Measurements from ENCODE around the gene CORO7. TPM values are rescaled to one million over a fixed set of nuclear protein-coding genes. Genes with fewer than 3 reads are reported as not detected.
A peak's percentile ranks its signal among the peaks of the same experiment; 100 is the strongest.

The CORO7 gene
- total RNA-seq, 4 donors from 2014 or later = 11.0 to 38.9 (median 17.8) TPM

DNA sequence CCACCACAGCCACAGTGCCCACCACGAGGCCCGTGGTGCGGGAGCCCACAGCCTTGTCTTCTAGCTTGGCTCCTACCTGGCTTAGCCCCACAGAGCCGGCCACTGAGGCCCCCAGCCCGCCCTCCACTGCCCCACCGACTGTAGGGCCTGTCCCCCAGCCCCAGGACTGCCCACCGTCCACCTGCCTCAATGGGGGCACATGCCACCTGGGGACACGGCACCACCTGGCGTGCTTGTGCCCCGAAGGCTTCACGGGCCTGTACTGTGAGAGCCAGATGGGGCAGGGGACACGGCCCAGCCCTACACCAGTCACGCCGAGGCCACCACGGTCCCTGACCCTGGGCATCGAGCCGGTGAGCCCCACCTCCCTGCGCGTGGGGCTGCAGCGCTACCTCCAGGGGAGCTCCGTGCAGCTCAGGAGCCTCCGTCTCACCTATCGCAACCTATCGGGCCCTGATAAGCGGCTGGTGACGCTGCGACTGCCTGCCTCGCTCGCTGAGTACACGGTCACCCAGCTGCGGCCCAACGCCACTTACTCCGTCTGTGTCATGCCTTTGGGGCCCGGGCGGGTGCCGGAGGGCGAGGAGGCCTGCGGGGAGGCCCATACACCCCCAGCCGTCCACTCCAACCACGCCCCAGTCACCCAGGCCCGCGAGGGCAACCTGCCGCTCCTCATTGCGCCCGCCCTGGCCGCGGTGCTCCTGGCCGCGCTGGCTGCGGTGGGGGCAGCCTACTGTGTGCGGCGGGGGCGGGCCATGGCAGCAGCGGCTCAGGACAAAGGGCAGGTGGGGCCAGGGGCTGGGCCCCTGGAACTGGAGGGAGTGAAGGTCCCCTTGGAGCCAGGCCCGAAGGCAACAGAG is 34.2 kb downstream of the CORO7 start:
- no peak for TF ChIP-seq EP300 (IDR thresholded peaks at IDR 0.05)
- ATAC-seq = no peak
- Histone ChIP-seq H3K9me3 (no peaks in the 10 kb centered on the region), H3K27me3 (no peaks in the 10 kb centered on the region), H3K4me3 (no peak overlapping the region), H3K36me3 (peaks cover 0 to 65% of the 10 kb centered on the region in 2 donors), H3K4me1 (peaks cover 0 to 68% (median 24%) of the 10 kb centered on the region in 3 donors), H3K27ac (peak overlapping the region in 1 of 4 donors; percentile 36)
- WGBS, 2 donors (ENCODE audit: low coverage in 1 of 2) = no CpG with 5 or more reads among the region's 55 CpGs

DNA sequence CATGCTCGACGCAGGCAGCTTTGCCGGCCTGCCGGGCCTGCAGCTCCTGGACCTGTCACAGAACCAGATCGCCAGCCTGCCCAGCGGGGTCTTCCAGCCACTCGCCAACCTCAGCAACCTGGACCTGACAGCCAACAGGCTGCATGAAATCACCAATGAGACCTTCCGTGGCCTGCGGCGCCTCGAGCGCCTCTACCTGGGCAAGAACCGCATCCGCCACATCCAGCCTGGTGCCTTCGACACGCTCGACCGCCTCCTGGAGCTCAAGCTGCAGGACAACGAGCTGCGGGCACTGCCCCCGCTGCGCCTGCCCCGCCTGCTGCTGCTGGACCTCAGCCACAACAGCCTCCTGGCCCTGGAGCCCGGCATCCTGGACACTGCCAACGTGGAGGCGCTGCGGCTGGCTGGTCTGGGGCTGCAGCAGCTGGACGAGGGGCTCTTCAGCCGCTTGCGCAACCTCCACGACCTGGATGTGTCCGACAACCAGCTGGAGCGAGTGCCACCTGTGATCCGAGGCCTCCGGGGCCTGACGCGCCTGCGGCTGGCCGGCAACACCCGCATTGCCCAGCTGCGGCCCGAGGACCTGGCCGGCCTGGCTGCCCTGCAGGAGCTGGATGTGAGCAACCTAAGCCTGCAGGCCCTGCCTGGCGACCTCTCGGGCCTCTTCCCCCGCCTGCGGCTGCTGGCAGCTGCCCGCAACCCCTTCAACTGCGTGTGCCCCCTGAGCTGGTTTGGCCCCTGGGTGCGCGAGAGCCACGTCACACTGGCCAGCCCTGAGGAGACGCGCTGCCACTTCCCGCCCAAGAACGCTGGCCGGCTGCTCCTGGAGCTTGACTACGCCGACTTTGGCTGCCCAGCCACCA is 35.1 kb downstream of the CORO7 start:
- ATAC-seq = no peak
- Histone ChIP-seq H3K9me3 (no peaks in the 10 kb centered on the region), H3K27ac (no peak overlapping the region), H3K36me3 (peaks cover 0 to 56% of the 10 kb centered on the region in 2 donors), H3K4me1 (peaks cover 3 to 70% (median 26%) of the 10 kb centered on the region in 3 donors), H3K4me3 (no peak overlapping the region), H3K27me3 (no peaks in the 10 kb centered on the region)
- WGBS, 2 donors (ENCODE audit: low coverage in 1 of 2) = 94 to 97% methylated on average over 10 to 14 of the region's 59 CpGs
- no peak for TF ChIP-seq POLR2A (IDR thresholded peaks at IDR 0.05)

DNA sequence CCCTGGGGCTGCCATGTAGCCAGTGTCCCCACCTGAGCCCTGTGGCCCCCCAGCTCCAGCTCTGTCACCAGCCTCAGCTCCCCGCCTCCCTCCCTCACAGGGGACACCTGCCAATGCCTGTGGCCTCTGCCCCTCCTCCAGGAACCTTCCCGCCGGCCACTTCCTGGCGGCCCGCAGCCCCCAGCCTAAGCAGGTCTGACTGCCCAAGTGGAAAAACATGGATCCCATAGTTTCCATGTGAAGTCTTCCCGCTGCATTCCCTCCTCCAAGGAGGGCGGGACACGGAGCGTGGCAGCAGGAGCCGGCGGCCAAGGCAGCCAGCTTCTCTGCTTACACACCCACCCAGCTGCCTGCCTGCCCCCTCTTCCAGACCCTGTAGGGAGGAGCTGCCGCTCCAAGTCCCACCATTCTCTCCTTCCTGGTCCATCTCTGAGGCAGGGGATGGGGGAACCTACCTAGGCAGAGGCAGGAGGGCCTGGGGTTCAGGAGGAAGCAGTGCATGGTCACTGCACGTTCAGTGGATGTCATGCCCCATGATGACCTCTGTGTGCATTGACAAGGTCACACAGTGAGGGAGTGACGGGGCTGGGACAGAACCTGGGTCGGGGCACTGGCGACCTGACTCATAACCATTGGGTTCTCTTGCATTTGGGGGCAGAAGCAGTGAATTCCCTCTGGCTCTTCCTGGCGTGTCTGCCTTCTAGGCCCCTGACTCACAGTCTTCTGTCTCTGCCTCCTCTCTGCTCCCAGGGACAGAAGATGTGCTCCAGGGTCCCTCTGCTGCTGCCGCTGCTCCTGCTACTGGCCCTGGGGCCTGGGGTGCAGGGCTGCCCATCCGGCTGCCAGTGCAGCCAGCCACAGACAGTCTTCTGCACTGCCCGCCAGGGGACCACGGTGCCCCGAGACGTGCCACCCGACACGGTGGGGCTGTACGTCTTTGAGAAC is 36.0 kb downstream of the CORO7 start:
- TF ChIP-seq EP300 (IDR thresholded peaks at IDR 0.05) (no peak), POLR2AphosphoS5 (IDR thresholded peaks at IDR 0.05) (no peak), POLR2A (IDR thresholded peaks at IDR 0.05) (no peak)
- TF ChIP-seq, protein P1, sequence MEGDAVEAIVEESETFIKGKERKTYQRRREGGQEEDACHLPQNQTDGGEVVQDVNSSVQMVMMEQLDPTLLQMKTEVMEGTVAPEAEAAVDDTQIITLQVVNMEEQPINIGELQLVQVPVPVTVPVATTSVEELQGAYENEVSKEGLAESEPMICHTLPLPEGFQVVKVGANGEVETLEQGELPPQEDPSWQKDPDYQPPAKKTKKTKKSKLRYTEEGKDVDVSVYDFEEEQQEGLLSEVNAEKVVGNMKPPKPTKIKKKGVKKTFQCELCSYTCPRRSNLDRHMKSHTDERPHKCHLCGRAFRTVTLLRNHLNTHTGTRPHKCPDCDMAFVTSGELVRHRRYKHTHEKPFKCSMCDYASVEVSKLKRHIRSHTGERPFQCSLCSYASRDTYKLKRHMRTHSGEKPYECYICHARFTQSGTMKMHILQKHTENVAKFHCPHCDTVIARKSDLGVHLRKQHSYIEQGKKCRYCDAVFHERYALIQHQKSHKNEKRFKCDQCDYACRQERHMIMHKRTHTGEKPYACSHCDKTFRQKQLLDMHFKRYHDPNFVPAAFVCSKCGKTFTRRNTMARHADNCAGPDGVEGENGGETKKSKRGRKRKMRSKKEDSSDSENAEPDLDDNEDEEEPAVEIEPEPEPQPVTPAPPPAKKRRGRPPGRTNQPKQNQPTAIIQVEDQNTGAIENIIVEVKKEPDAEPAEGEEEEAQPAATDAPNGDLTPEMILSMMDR (IDR thresholded peaks at IDR 0.05) = no peak
- Histone ChIP-seq H3K36me3 (peaks cover 0 to 52% of the 10 kb centered on the region in 2 donors), H3K9me3 (no peaks in the 10 kb centered on the region), H3K27ac (peak overlapping the region in 2 of 4 donors; percentile 41 to 52), H3K4me3 (no peak overlapping the region), H3K4me1 (peaks cover 3 to 78% (median 34%) of the 10 kb centered on the region in 3 donors), H3K27me3 (no peaks in the 10 kb centered on the region)
- ATAC-seq = no peak
- 40% methylated on average over 2 of the region's 26 CpGs; no CpG with 5 or more reads in 1 of the 2 donors for WGBS, 2 donors (ENCODE audit: low coverage in 1 of 2)

DNA sequence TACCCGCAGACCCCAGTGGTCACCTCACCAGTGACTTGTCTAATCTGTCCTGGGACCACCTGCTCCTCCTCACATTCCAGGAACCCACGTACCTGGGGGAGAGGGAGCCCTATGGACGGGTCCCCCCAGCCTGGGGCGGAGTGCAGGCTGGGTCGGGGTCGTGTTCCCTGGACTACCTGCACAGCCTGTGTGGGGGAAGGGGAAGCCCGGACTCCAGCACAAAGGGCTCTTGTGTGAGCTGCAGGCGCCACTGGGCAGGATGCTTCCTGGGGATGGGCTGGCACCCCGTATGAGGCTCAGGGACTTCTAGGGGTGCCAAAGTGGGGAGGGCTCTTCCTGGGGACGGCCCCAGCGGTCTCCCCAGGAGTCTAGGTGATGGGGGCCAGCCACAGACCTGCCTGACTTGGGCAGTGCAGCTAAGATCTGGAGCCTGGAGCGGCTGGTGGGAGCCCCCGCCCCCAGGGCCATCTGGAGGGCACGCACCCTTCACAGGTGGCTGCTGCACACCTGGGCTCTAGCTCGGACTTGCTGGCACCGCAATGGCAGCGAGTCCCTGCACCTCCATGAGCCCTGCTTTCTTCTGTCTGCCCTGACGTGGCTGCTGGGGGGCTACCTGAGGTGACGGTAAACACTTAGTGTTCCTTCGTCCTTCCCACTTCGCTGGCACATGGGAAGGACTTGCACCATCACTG is 37.3 kb downstream of the CORO7 start:
- 97 to 100% methylated on average over 4 to 6 of the region's 21 CpGs for WGBS, 2 donors (ENCODE audit: low coverage in 1 of 2)
- peaks cover 0 to 40% of the 10 kb centered on the region in 2 donors for H3K36me3 ChIP-seq
- no peaks in the 10 kb centered on the region for H3K9me3 ChIP-seq
- TF ChIP-seq, protein P1 (IDR thresholded peaks at IDR 0.05) = no peak
- TF ChIP-seq EP300 (IDR thresholded peaks at IDR 0.05) (no peak), POLR2AphosphoS5 (IDR thresholded peaks at IDR 0.05) (no peak), POLR2A (IDR thresholded peaks at IDR 0.05) (no peak)
- H3K4me3 ChIP-seq = no peak overlapping the region
- peak overlapping the region in 3 of 4 donors; percentile 88 to 91 (median 89) for H3K27ac ChIP-seq
- no peak for ATAC-seq
- H3K27me3 ChIP-seq = no peaks in the 10 kb centered on the region
- peaks cover 3 to 78% (median 47%) of the 10 kb centered on the region in 3 donors for H3K4me1 ChIP-seq

DNA sequence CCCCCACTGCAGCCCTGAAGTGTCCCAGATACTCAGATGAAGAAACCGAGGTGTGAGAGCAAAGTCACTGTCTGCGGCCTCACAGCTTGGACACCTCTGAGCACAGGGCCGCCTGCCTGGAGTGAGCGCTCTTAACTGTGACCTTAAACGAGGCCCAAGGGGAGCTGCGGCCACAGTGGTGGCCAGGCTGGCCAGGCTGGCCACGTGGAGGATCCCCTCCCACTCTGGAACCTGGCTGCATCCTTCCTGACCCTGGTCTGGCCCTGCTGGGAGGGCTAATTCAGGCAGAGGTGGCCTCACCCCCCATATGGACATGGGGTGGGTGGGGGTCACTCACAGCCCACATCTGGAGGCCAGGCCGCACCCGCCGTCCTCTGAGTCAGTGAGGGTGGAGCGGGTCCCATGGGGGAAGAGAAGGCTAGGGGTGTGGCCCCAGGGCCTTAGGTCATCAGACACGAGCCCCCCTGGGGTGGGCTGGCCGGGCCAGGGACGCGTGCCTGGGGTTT is 38.2 kb downstream of the CORO7 start:
- Histone ChIP-seq H3K27ac (peak overlapping the region in 3 of 4 donors; percentile 88 to 91 (median 89)), H3K4me1 (peaks cover 3 to 83% (median 52%) of the 10 kb centered on the region in 3 donors), H3K27me3 (no peaks in the 10 kb centered on the region), H3K36me3 (peaks cover 0 to 30% of the 10 kb centered on the region in 2 donors), H3K4me3 (no peak overlapping the region), H3K9me3 (no peaks in the 10 kb centered on the region)
- 76% methylated on average over 4 of the region's 15 CpGs; no CpG with 5 or more reads in 1 of the 2 donors for WGBS, 2 donors (ENCODE audit: low coverage in 1 of 2)
- peak; percentile 10 for ATAC-seq
- TF ChIP-seq EP300 (IDR thresholded peaks at IDR 0.05) = no peak
- peak; percentile 33 for TF ChIP-seq POLR2AphosphoS5 (IDR thresholded peaks at IDR 0.05)

All from gastroesophageal sphincter (tissue), 4 donors.